ENCODE results near the gene COL18A1. TPM values are rescaled to one million over a fixed set of nuclear protein-coding genes. Genes with fewer than 3 reads are reported as not detected.

Gene COL18A1
- total RNA-seq, 1 experiment from 2014 or later: 19.5 TPM

DNA sequence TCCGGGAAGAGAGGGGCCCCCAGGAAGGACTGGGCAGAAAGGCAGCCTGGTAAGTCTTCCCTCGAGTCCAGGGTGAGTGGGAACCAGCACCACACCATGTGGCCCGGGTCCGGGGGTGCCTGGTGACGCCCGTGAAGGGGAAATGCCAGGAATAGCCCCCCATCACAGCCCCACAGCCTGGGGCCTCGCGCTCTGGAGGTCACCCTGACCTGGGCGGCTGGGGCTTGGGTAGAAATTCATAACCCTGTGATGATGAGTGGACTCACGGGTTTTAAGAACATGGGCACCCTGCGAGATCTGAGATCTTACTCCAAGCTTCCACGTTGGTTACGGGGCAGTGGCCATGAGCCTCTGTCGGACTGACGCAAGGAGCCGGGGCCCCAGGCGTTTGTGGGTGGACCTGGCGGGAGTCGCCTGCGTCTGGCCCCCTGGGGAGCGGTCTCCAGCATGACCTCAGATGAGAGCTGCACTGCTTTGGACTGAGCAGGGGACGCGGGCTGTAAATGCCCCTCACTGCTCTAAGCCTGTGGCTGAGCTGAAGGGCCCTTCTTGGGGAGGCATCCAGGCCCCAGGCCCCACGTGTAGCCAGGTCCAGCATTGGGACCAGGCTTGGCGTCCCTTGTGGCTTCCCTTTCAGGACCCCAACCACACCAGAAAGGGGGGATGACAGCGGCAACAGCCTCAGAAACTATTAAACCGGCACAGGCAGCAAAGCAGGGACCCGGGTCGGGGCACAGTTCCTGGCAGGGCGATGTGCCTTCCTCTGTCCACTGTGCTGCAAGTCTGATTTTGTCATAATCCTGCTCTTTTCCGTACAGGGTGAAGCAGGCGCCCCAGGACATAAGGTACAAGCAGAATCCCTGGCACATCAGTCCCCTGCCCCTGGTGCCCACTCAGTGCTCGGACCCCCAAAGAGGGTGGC, 77.3 kb downstream of the COL18A1 start:
- Histone ChIP-seq H3K27ac (no peak overlapping the region), H3K36me3 (no peaks in the 10 kb centered on the region; the same call in 1 of the 2 replicates), H3K27me3 (no peaks in the 10 kb centered on the region), H3K4me3 (no peak overlapping the region), H3K9me3 (replicated peaks) (no peaks in the 10 kb centered on the region), H3K4me1 (no peaks in the 10 kb centered on the region)
- DNase-seq: no peak

DNA sequence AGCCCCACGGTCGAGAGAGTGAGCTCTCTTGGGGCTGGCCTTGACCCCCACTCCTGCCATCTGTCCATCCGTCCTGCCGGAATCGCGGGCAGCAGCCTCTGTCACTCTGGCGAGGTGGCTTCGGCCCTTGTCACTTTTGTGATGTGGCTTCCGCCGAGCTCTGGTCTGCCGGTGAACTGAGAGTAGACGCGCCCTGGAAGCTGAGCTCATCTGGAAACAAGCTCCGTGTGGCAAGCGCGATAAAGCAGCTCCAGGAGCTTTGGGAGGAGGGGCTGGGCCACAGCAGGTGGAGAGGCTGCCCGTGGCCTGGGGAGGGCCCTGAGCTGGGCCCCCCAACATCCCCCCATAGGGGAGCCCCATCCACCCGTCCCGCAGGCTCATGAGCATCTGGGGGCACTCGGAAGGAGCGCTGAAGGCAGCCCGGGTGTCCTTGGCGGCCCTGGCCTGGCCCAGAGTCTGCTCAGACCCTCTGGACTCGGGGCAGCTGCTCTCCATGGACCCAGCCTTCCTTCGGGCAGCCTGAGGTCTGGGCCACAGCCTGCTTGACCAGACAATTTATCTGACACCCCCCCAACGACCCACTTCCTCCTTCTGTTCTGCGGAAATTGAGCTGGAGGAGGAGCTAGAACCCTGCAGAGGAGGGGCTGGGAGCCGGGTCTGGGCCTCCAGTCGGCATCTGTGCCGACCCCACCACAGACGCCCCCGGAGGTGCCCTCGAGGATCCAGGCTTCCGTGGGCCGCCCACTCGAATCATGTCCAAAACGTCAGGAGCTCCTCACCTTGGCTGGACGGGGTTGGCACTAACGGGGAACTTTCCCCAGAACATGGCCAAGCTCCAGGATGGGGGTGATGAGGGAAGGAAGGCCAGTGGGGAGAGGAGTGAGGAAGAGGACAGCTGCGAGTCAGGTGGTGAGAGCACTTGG, 78.2 kb downstream of the COL18A1 start:
- H3K4me3 ChIP-seq: no peak overlapping the region
- H3K36me3 ChIP-seq: no peaks in the 10 kb centered on the region; the same call in 1 of the 2 replicates
- no peak for DNase-seq
- H3K9me3 ChIP-seq (replicated peaks): no peaks in the 10 kb centered on the region
- no peaks in the 10 kb centered on the region for H3K27me3 ChIP-seq
- no peak overlapping the region for H3K27ac ChIP-seq
- 0 out of 2 replicates have a peak, but pooled peaks cover 2% of the 10 kb centered on the region for H3K4me1 ChIP-seq

DNA sequence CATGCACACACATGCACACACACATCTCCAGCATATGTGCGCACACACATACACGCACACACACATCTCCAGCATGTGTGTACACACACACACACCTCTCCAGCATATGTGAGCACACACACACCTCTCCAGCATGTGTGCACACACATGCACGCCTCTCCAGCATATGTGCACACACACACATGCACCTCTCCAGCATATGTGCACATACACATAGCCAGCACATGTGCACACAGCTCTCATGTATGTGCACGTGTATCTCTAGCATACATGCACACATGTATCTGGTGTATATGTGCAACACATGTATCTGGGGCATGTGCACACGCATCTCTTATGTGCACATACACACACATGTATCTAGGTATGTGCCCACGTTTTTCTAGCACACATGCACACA, 79.4 kb downstream of the COL18A1 start:
- Histone ChIP-seq H3K4me3 (no peak overlapping the region), H3K4me1 (0 out of 2 replicates have a peak, but pooled peaks cover 3% of the 10 kb centered on the region), H3K27ac (no peak overlapping the region), H3K27me3 (no peaks in the 10 kb centered on the region), H3K36me3 (no peaks in the 10 kb centered on the region; the same call in 1 of the 2 replicates), H3K9me3 (replicated peaks) (no peaks in the 10 kb centered on the region)
- no peak for DNase-seq

DNA sequence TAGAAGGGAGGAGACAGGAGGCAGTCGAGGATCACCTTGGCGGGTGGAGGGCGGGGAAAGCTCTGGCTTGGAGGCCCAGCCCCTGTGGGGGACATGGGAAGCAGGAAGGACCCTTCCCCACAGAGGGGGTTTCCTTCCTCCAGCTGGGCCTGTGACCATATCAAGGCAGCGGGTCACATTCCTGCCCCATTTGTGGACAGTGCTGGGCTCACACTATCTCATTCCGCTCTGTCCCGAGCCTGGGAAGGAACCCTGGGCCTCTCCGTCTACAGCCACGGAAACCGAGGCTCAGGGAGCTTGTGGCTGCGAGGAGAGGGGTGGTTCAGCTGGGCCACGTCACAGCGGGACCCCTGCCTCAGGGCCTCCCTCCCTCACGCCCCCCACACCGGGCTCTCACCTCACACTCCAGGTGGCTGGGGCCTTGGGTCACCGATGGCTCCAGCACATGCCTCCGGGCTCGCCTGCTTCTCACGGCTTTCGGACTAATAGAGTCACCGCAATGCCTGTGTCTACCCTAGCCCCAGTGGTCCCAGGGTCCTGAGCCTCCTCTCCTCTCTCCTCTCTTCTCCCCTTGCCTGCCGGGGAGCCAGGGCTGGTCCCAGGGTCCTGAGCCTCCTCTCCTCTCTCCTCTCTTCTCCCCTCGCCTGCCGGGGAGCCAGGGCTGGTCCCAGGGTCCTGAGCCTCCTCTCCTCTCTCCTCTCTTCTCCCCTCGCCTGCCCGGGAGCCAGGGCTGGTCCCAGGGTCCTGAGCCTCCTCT, 80.9 kb downstream of the COL18A1 start:
- DNase-seq: no peak
- no peaks in the 10 kb centered on the region for H3K9me3 ChIP-seq (replicated peaks)
- no peaks in the 10 kb centered on the region for H3K27me3 ChIP-seq
- H3K36me3 ChIP-seq: no peaks in the 10 kb centered on the region; the same call in 1 of the 2 replicates
- H3K4me1 ChIP-seq: 0 out of 2 replicates have a peak, but pooled peaks cover 3% of the 10 kb centered on the region
- no peak overlapping the region for H3K27ac ChIP-seq
- no peak overlapping the region for H3K4me3 ChIP-seq

DNA sequence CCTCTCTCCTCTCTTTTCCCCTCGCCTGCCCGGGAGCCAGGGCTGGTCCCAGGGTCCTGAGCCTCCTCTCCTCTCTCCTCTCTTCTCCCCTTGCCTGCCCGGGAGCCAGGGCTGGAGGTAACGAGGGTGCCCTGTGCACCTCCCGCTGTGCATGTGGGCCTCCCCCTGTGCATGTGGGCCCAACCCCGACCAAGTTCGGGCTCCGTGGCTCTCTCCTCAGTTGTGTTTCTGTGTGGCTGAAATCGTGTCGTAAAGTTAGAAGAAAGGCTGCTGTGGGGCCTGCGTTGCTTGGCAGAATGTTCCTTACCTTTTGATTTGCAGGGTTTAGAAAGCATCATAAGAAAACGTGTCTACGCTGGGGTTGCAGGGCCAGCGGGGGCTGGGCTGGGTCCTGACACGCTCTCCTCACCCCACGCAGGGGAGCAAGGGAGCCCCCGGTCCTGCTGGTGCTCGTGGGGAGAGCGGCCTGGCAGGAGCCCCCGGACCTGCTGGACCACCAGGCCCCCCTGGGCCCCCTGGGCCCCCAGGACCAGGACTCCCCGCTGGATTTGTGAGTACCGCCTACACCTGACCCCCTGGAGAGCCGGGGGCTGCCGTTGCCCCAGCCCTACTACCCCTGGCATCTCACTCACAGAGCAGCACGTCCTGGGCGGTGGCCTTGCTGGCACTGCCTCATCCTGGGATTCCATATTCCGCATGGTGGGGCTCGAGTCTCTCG, 81.6 kb downstream of the COL18A1 start:
- 0 out of 2 replicates have a peak, but pooled peaks cover 3% of the 10 kb centered on the region for H3K4me1 ChIP-seq
- no peak for DNase-seq
- no peaks in the 10 kb centered on the region for H3K27me3 ChIP-seq
- no peak overlapping the region for H3K27ac ChIP-seq
- no peak overlapping the region for H3K4me3 ChIP-seq
- no peaks in the 10 kb centered on the region for H3K9me3 ChIP-seq (replicated peaks)
- no peaks in the 10 kb centered on the region; the same call in 1 of the 2 replicates for H3K36me3 ChIP-seq

DNA sequence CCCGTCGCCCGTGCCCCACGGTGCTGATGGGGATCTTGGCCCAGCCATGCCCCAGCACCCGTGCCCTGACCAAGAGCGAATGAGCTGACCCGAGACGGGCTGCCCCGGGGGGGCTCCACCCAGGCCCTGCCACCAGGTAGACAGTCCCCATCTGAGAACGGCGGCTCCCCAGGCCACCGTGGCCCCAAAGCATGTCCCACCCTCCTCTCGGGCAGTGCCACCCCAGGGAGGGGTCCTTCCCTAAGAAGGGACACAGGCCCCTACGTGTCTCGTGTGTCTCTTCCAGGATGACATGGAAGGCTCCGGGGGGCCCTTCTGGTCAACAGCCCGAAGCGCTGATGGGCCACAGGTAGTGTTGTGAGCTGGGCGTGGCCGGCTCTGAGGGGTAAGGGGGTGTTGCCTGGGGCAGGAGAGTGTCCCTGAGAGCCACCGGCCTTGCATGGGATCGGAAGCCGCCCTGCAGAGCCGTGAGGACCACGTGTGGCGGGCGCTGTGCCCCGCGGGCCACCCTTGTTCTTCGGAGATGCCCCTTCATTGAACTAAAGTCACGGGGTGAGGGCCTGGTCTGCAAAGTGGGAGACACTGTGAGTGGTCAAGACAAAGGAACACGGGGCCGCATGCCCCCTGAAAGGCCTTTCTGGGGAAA, 82.3 kb downstream of the COL18A1 start:
- Histone ChIP-seq H3K27ac (no peak overlapping the region), H3K9me3 (replicated peaks) (no peaks in the 10 kb centered on the region), H3K4me3 (no peak overlapping the region), H3K36me3 (no peaks in the 10 kb centered on the region; the same call in 1 of the 2 replicates), H3K27me3 (no peaks in the 10 kb centered on the region), H3K4me1 (0 out of 2 replicates have a peak, but pooled peaks cover 3% of the 10 kb centered on the region)
- DNase-seq: no peak

DNA sequence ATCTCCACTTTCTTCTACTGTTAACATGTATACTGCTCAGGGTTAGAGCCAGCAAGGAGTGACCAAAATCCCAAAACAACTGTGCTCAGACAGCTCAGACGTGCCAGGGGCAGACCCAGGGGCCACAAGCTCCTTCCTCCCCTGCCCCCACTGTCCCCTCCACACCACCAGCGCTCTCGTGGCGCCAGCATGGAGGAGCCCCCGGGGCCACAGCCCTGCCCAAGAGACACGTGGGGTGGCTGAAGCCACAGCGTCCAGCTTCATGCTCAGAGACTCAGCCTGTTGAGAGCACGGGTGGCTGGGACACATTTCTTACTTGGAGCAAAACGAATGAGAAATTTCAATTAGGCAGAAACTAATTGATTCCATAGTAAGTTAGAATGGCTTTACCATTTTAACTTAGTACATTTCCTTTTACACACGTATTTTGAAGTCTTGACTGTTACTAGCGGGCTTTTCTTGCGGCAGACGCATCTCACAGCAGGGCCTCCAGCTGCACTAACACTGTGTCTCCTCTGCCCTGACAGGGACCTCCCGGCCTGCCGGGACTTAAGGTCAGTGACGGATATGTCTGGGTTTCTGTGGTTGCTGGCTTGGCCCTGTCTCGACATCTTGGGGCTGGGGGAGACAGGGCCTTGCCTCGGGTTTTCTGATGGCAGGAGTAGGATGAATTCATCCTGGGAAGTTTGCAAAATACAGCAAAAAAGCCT, 83.1 kb downstream of the COL18A1 start:
- no peaks in the 10 kb centered on the region for H3K36me3 ChIP-seq

DNA sequence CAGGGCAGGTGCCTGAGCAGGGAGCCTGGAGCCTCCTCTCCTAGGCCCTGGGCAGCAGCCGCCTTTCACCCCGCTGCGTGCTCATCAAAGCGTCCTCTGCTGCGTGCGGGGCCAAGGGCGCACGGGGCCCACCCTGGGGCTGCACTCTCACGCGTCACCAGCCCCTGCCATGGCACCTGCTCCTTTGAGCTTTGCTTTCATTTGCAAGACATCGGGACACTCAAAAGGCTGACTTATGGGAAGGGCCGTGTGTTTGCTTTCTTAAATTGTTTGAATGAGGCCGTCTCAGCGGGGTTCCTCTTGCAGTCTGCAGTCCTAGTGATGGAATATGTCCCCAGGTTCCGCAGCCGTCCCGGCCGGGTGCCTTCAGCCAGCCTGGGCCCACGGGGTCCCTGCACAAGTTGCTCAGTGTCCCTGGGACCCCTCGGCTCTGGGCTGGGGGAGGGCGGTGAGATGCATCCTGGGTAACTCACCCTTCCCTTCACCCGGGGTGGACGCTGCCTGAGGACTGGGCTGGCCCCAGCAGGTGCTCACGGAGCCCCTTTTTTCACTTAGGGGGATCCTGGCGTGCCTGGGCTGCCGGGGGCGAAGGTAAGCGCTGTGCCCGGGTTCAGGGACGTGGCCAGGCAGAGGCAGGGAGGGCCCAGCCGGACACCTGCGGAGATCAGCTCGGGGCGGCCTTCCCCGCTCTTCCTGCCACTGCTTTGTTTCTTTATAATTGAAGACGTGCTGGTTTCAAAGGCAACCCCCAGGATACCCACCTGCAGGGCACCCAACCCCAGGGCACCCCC, 84.2 kb downstream of the COL18A1 start:
- H3K36me3 ChIP-seq: no peaks in the 10 kb centered on the region
- H3K9me3 ChIP-seq (replicated peaks): no peaks in the 10 kb centered on the region
- no peaks in the 10 kb centered on the region for H3K27me3 ChIP-seq
- H3K27ac ChIP-seq: no peak overlapping the region
- H3K4me3 ChIP-seq: no peak overlapping the region
- H3K4me1 ChIP-seq: 0 out of 2 replicates have a peak, but pooled peaks cover 3% of the 10 kb centered on the region
- DNase-seq: no peak

More for the DNA sequence above, 83.1 kb downstream of the COL18A1 start:
- Histone ChIP-seq H3K27ac (no peak overlapping the region), H3K27me3 (no peaks in the 10 kb centered on the region), H3K9me3 (replicated peaks) (no peaks in the 10 kb centered on the region), H3K4me3 (no peak overlapping the region), H3K4me1 (0 out of 2 replicates have a peak, but pooled peaks cover 3% of the 10 kb centered on the region)
- DNase-seq: no peak

DNA sequence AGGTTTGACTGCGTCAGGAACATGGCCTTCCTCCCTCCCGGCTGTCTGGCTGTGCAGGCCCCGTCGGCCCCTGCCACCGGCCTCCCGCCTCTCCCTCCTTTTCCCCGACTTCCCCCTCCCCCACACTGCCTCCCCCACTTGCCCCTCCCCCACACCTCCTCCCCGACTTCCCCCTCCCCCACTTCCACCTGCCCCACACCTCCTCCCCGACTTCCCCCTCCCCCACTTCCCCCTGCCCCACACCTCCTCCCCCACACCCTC, 84.7 kb downstream of the COL18A1 start:
- 0 out of 2 replicates have a peak, but pooled peaks cover 3% of the 10 kb centered on the region for H3K4me1 ChIP-seq
- no peak overlapping the region for H3K27ac ChIP-seq
- no peak overlapping the region for H3K4me3 ChIP-seq
- no peaks in the 10 kb centered on the region for H3K9me3 ChIP-seq (replicated peaks)
- no peak for DNase-seq
- no peaks in the 10 kb centered on the region for H3K27me3 ChIP-seq
- no peaks in the 10 kb centered on the region for H3K36me3 ChIP-seq

DNA sequence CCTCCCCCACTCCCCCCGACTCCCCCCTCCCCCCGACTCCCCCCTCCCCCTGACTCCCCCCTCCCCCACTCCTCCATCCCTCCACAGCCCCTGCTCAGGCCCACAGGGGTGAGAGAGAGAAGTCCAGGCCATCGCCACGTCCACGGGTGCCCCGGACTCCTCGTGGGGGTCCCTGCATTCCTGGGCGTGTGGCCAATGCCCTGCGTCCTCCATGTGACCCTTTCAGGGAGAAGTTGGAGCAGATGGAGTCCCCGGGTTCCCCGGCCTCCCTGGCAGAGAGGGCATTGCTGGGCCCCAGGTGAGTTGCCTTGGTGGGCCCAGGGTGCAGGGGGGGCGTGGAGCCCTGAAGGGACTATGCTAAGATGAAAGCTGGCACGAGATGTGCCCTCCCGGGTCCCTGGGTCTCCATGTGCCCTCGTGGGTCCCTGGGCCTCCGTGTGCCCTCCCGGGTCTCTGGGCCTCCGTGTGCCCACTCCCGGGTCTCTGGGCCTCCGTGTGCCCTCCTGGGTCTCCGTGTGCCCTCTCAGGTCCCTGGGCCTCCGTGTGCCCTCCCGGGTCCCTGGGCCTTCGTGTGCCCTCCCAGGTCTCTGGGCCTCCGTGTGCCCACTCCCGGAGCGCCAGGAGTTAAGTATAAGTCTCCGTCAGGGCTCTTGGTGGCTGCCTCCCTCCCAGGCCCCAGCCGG, 85.2 kb downstream of the COL18A1 start:
- Histone ChIP-seq H3K36me3 (no peaks in the 10 kb centered on the region), H3K4me3 (no peak overlapping the region), H3K27ac (no peak overlapping the region), H3K27me3 (no peaks in the 10 kb centered on the region), H3K9me3 (replicated peaks) (no peaks in the 10 kb centered on the region), H3K4me1 (0 out of 2 replicates have a peak, but pooled peaks cover 3% of the 10 kb centered on the region)
- DNase-seq: no peak

DNA sequence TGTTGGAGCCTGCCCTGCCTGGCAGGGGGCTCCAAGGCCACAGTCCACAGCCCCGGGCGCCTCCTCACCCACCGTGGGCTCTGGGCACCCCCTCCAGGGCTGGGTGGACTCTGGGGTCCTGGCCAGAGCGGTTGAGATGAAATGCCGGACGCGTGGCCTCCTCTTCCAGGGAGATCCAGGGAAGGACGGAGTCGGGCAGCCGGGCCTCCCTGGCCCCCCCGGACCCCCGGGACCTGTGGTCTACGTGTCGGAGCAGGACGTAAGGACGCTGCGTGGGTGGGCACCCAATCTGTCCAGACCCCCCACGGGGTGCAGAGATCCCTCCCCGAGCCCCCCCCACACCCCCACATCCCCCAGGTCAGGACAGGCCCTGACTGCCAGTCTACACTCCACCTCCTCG, 86.1 kb downstream of the COL18A1 start:
- Histone ChIP-seq H3K4me1 (0 out of 2 replicates have a peak, but pooled peaks cover 3% of the 10 kb centered on the region), H3K27ac (no peak overlapping the region), H3K4me3 (no peak overlapping the region), H3K36me3 (no peaks in the 10 kb centered on the region), H3K9me3 (replicated peaks) (no peaks in the 10 kb centered on the region), H3K27me3 (no peaks in the 10 kb centered on the region)
- DNase-seq: no peak

DNA sequence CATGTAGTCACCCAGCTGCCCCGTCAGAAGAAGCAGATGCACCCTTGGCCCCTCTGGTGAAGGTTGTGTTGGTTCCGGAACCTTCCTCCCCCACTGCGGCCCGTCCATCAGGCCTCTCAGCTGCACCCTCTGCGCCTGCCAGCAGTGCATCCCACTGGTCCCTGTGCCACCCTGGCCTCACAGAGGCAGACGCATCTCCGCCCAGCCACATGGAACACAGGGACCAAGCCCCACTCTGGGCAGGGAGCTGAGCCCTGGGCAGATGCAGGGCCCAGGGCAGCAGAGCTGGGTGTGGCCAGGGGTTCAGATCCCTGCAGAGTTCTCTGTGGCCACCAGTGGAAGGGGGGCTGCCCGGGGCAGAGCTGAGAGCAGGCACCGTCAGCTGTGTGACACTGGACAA, 86.7 kb downstream of the COL18A1 start:
- no peaks in the 10 kb centered on the region for H3K9me3 ChIP-seq (replicated peaks)
- no peak overlapping the region for H3K4me3 ChIP-seq
- no peak for DNase-seq
- 0 out of 2 replicates have a peak, but pooled peaks cover 3% of the 10 kb centered on the region for H3K4me1 ChIP-seq
- no peaks in the 10 kb centered on the region; the same call in 1 of the 2 replicates for H3K36me3 ChIP-seq
- H3K27ac ChIP-seq: no peak overlapping the region
- no peaks in the 10 kb centered on the region for H3K27me3 ChIP-seq
